ENCODE measurements around the gene CELF2.

GRCh38 chr10:11017000-11017569 lies 587 bp upstream of the CELF2 start:
- TF ChIP-seq POLR2AphosphoS5 (IDR thresholded peaks at IDR 0.05; ENCODE audit: low read depth, low read length): no peak
- no peak for TF ChIP-seq FOXP2 (optimal IDR thresholded peaks at IDR 0.05; ENCODE audit: borderline replicate concordance, extremely low read depth, extremely low read length, insufficient read depth)
- no peak for TF ChIP-seq TAF1 (IDR thresholded peaks at IDR 0.05; ENCODE audit: borderline replicate concordance, insufficient read depth, low read length)
- no peak for TF ChIP-seq REST (IDR thresholded peaks at IDR 0.05; ENCODE audit: insufficient read depth in 1 of 2, low read depth in 2 of 2, low read length in 2 of 2)

Data from PFSK-1 (cell line).